Ovary (tissue), 3 donors: ENCODE data around the gene TMEM269.

Source experiments
- EP300 ChIP-seq: sonication (generic); formaldehyde crosslinking; IDR thresholded peaks from one replicate; pipeline ENCODE4 v1.6.1; 2017; ENCODE audit warnings: antibody characterized with exemption
- TF ChIP-seq, protein P1 (sequence below), 3 donors: fragments of 450-650 bp in 2 of 3; fragments of 200-600 bp in 1 of 3; IDR thresholded peaks; one replicate each; pipeline versions ENCODE4 v1.5.1 to v1.8.0; 2016 to 2022; ENCODE audit warnings: antibody characterized with exemption in 3 of 3, mild to moderate bottlenecking in 1 of 3
- donor health status: DM: no; HTN: no; CAD: no.

DNA sequence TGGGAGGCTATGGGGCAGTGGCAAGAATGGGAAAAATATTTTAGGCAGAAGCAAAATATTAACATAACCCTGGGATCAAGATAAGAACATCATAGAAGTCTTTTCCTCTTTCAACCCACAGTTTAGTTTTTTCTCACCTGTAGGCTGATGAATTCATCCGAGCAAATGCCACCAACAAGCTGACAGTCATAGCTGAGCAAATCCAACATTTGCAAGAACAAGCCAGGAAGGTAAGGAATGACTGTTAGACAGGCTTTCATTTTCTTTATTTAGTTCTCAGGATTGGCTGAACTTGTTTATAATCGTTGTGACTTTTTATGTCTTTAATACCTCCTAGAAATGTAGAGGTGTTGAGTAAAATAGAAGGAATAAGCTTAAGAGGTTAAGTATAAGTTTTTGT, 11.4 kb upstream of the TMEM269 start:
- TF ChIP-seq, protein P1, sequence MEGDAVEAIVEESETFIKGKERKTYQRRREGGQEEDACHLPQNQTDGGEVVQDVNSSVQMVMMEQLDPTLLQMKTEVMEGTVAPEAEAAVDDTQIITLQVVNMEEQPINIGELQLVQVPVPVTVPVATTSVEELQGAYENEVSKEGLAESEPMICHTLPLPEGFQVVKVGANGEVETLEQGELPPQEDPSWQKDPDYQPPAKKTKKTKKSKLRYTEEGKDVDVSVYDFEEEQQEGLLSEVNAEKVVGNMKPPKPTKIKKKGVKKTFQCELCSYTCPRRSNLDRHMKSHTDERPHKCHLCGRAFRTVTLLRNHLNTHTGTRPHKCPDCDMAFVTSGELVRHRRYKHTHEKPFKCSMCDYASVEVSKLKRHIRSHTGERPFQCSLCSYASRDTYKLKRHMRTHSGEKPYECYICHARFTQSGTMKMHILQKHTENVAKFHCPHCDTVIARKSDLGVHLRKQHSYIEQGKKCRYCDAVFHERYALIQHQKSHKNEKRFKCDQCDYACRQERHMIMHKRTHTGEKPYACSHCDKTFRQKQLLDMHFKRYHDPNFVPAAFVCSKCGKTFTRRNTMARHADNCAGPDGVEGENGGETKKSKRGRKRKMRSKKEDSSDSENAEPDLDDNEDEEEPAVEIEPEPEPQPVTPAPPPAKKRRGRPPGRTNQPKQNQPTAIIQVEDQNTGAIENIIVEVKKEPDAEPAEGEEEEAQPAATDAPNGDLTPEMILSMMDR (IDR thresholded peaks at IDR 0.05), result no peak
- TF ChIP-seq EP300, result no peak
